GM19397 (cell line): Measurements from ENCODE around the gene INPP5K.
"Not testable (repeated sequence)": the region's sequence is repeated elsewhere in the genome, so short reads cannot be mapped to it uniquely, and the experiment has no call there.

Source experiments
- ATAC-seq: cut with Tn5 transposase; IDR thresholded peaks from one replicate; pipeline ENCODE4 v1.9.1; 2021; ENCODE audit warnings: mild to moderate bottlenecking, moderate library complexity; ENCODE audit not compliant: unreplicated experiment

The INPP5K gene

GRCh38 chr17:1469231-1469852 lies 47.1 kb downstream of the INPP5K start:
- no peak for ATAC-seq

GRCh38 chr17:1467898-1468492 lies 48.4 kb downstream of the INPP5K start:
- no peak for ATAC-seq

GRCh38 chr17:1467258-1467657 lies 49.2 kb downstream of the INPP5K start:
- ATAC-seq: no peak

- no peak for ATAC-seq
Measured at GRCh38 chr17:1464186-1464585, 52.2 kb downstream of the INPP5K start.

GRCh38 chr17:1462164-1463112 lies 54.0 kb downstream of the INPP5K start:
- ATAC-seq: no peak

- no peak for ATAC-seq
Measured at GRCh38 chr17:1461198-1461944, 55.0 kb downstream of the INPP5K start.

- no peak for ATAC-seq
Measured at GRCh38 chr17:1460233-1460632, 56.2 kb downstream of the INPP5K start.

GRCh38 chr17:1455797-1456599 lies 60.4 kb downstream of the INPP5K start, which contains the start of gene CRK:
Gene CRK, minus strand, starts transcription at chr17:1456232. Its CDS starts 115 bp downstream, at chr17:1456117.
- peak; percentile 91 for ATAC-seq

GRCh38 chr17:1455291-1455796 lies 61.1 kb downstream of the INPP5K start:
- ATAC-seq: peak; percentile 29

- ATAC-seq: no peak
Measured at GRCh38 chr17:1454541-1454940, 61.9 kb downstream of the INPP5K start.

GRCh38 chr17:1453694-1454093 lies 62.7 kb downstream of the INPP5K start:
- ATAC-seq: not testable (repeated sequence)

GRCh38 chr17:1452836-1453235 lies 63.6 kb downstream of the INPP5K start:
- no peak for ATAC-seq

GRCh38 chr17:1450261-1450660 lies 66.2 kb downstream of the INPP5K start:
- ATAC-seq: not testable (repeated sequence)

GRCh38 chr17:1449412-1449967 lies 66.9 kb downstream of the INPP5K start:
- ATAC-seq: no peak

GRCh38 chr17:1447052-1447451 lies 69.4 kb downstream of the INPP5K start:
- no peak for ATAC-seq

- no peak for ATAC-seq
Measured at GRCh38 chr17:1446201-1446600, 70.2 kb downstream of the INPP5K start.

GRCh38 chr17:1445695-1446094 lies 70.7 kb downstream of the INPP5K start:
- not testable (repeated sequence) for ATAC-seq
